GM19452 (cell line): Measurements from ENCODE around the gene ERVK3-1.

Experiments used
- ATAC-seq: cut with Tn5 transposase; IDR thresholded peaks from one replicate; pipeline ENCODE4 v1.9.1; 2021; ENCODE audit not compliant: unreplicated experiment

The ERVK3-1 gene

GRCh38 chr19:58338825-58339558, 33.8 kb downstream of the ERVK3-1 start:
- no peak for ATAC-seq

DNA sequence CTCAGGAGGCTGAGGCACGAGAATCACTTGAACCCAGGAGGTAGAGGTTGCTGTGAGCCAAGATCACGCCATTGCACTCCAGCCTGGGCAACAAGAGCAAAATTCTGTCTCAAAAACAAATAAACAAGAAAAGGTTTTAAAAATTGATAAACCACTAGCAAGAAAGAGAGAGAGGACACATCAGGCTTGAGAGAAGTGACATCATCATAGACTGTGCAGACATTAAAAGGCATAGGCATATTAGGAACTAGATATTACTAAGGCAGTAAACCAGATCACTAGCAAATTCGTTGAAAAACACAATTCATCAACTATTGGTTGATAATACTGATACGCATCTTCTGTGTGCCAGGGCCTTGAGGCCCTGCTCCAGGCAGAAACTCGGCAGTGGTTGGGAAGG, 40.4 kb downstream of the ERVK3-1 start:
- ATAC-seq = no peak

- peak; percentile 85 for ATAC-seq
These were observed 42.1 kb downstream of the ERVK3-1 start for GRCh38 chr19:58346961-58347929.

GRCh38 chr19:58348080-58348479, 42.9 kb downstream of the ERVK3-1 start:
- peak; percentile 13 for ATAC-seq

- no peak for ATAC-seq
These were observed 44.4 kb downstream of the ERVK3-1 start for GRCh38 chr19:58349590-58349989.

DNA sequence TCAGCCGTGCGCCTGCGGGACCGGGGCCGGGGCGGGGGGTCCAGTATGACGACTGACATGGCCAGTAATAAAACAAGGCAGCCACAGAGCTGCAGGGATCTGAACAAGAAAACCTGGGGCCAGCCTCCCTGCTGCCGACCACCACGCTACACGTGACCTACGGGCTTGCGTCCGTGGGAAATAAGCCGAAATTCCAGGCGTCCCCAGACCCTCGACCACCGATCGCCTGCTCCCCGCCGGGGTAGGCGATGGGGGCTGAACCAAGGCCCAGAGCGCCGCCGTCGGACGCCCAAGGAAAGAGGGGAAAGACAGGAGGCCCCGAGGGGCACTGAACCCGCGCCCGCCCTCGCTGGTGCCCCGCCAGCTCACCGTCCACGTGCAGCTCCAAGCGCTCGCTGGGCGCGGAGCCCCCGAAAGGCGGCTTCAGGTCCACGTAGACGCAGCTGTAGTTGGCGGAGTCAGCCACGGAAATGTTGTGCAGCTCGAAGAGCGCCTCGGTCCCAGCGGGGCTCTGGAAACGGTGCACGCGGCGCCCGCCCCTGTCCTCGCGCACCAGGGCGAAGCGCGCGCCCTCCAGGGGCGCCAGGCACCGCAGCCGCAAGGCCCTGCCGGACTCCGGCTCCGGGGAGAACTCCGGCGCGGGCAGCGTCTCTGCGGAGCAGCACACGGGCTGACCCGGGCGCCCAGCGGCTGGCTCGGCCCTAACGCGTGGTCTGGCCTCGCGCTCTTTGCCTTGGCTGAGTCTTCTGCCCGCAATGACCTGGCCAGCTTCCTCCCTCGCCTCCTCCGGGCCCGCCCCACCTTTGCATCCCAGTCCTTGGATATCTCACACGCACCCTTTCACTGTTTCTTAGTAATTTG, 45.1 kb downstream of the ERVK3-1 start:
- ATAC-seq = no peak

DNA sequence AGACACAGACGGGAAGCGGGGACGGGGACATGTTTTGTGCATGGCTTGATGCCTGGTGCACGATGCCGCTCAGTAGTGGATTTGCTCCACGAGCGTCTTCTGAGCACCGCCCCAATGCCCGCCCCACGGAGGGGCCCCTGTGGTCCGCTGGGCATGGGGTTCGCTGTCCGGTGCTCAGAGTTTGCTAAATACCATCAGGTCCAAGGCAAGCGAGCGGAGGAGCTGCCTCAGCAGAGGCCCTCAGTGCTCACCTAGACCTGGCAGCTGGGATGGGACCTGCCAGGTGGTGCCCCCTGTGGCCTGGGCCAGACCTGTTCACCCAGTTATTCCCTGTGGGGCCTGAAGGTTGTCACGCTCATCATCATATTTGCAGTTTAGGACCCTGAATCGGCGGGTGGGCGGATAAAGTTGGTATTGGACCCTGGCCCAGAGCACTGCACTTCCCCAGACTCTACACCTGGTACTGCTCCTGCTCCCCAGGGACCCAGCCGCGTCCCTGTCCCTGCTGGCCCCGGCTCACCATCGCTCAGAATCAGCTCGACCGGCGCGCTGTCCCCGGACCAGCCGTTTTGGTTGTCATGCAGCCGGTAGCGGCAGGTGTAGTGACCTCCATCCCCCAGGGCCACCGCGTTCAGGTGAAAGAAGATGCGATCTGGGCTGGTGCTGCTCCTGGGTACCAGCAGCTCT, 45.8 kb downstream of the ERVK3-1 start:
- ATAC-seq = no peak

- no peak for ATAC-seq
These were observed 46.3 kb downstream of the ERVK3-1 start for GRCh38 chr19:58351558-58351878.

DNA sequence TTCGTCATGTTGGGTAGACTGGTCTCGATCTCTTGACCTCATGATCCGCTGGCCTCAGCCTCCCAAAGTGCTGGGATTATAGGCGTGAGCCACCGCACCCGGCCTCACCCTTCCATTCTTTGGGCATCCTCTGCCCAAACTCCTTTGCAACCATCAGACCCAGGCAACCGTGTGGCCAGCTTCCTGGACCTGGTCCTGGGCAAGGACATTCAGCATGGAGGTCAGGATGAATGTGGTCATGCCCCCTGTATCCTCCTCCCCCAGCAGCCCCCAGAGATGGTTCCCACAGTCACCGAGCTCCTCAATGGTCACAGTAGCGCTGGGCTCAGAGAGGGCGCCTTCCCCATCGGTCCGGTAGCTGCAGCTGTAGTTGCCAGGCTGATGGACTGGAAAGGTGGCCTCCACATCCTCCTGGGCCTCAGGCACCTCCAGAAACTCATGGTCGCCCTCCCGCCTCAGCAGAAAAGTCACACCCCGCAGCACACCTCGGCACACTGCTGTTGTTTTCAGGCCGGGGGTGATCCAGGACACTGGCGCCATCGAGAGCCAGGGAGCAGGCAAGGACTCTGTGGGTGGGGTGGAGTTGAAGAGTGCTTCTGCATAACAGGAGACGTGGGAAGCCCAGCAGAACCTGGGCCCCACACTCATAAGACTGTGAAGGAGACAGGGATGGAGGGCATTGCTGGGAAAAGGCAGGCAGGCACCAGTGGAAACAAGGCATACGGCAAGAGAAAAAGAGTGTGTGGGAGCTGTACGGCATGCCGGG, 47.0 kb downstream of the ERVK3-1 start:
- ATAC-seq = no peak

DNA sequence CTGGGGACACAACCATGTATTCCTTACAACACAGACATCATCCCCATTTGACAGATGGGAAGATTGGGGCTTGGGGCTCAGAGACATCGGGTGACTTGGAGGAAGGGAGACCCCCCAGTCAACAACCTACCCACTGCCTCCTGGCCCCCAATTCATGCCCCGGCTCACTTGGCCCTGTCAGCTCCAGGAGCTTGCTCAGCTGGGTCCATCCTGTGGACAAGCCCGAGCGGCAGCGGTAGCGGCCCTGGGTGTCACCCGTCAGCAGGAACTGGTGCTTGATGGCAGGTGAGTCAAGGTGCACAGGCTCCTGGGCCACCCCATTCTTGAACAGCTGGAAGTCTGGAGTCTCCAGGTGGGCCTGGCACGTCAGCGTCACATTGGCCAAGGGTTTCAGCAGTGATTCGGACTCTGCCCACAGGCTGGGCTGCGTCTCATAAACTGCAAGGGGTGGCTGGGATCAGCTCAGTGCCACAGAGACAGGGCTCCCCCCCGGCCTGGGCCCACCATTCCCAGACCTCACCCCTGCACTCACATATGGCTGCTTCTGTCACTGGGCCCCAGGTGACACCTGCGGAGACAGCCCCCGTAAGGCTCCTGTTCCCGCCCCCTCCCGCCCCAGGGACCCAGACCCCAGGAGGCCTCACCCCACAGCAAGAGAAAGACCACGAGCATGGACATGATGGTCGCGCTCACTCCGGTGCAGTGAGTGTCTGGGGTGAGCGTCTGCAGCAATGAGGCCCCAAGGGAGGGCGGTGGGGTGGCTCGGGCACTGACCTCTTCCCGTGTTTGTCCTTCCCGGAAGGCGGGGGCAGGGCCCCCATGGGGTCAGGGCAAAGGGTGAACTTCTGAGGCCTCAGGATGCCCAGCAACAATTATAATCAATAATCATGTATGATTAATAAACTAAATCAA, 47.8 kb downstream of the ERVK3-1 start, which contains the start of gene A1BG:
Gene A1BG, minus strand, starts transcription at position 733 of the 912 bp plus-strand sequence. Its CDS starts 55 bp downstream, at position 678.
- no peak for ATAC-seq

GRCh38 chr19:58353717-58354477, 48.7 kb downstream of the ERVK3-1 start:
- ATAC-seq = no peak

DNA sequence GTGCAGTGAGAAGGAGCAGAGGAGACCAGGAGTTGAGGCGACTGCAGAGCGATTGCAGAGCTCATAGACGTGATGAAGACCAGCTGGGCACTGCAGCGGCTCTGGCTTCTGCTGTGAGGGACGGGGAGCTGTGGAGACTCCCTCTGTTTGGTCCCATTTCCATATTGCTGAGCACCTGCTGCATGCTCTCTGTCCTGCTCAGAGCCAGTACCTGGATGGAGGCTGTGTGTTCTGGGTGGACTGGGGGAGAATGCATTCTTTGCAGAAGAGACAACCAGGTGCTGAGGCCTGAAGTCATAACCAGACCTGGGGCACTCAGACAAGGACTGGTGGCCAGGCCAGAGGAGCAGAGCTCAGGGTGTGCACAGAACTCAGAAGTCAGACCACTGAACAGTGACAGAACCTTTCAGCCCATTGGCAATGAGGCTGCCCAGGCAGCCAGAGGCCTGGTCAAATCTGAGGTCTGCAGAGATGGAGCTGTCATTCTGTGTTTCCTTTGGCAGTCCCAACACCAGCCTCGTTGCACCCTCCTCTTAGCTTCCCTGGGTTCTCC, 49.4 kb downstream of the ERVK3-1 start:
- ATAC-seq = no peak

- ATAC-seq = no peak
These were observed 50.1 kb downstream of the ERVK3-1 start for GRCh38 chr19:58355215-58355796.

DNA sequence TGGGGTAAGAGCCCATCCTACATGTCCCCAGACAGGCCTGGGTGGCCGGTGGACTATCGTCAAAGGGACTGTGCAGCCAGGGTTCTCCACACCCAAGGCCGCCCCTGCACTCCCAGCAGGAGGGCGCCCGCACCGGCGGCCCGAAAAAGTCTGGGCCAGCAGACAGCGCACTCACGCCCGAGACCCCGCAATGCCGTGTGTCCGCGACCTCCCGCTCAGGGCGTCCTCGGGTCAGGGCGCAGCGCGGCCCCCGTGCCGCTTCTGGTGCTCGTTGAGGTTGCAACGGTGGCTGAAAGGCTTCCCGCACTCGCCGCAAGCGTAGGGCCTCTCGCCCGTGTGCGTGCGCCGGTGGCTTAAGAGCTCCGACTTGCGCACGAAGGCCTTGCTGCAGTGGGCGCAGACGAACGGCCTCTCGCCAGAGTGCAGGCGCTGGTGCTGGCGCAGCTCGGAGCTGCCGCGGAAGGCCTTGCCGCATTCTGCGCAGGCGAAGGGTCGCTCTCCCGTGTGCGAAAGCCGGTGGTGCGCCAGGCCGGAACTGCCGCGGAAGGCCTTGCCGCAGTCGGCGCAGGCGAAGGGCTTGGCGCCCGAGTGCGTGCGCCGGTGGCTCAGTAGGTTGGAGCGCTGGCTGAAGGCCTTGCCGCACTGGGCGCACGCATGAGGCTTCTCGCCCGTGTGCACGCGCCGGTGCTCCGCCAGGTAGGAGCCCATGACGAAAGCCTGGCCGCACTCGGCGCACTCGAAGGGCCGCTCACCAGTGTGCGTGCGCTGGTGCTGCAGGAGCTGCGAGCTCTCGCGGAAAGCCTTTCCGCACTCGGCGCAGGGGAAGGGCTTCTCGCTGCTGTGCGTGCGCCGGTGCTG, 51.0 kb downstream of the ERVK3-1 start:
- ATAC-seq = no peak

DNA sequence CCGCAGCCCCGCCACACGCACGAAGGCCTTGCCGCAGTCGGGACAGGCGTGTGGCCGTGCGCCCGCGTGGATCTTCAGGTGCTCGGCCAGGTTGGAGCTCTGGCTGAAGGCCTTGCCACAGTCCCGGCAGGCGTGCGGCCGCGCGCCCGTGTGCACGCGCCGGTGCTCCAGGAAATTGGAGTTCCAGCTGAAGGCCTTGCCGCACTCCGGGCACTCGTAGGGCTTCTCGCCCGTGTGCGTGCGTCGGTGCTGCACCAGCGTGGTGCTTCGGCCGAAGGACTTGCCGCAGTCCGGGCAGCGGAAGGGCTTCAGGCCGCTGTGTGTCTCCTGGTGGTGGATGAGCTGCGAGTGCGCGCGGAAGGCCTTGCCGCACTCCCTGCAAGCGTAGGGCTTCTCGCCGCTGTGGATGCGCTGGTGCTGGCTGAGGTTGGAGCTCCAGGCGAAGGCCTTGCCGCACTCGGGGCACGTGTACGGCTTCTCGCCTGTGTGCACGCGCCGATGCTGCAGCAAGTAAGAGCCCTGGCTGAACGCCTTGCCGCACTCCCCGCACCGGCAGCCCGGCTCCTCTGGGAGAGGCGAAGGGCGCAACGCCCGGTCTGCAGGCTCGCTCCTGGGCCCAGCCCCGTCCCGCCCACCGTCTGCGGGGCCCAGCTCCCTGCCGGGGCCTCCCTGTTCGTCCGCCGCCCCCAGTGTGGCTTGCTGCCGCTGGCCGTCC, 51.7 kb downstream of the ERVK3-1 start:
- no peak for ATAC-seq
